Measurements from ENCODE around the gene WNT6. TPM values are rescaled to one million over a fixed set of nuclear protein-coding genes. Genes with fewer than 3 reads are reported as not detected.

Gene WNT6
- total RNA-seq, 4 donors from 2014 or later, result 2.7 to 5.1 TPM; not detected in 2

DNA sequence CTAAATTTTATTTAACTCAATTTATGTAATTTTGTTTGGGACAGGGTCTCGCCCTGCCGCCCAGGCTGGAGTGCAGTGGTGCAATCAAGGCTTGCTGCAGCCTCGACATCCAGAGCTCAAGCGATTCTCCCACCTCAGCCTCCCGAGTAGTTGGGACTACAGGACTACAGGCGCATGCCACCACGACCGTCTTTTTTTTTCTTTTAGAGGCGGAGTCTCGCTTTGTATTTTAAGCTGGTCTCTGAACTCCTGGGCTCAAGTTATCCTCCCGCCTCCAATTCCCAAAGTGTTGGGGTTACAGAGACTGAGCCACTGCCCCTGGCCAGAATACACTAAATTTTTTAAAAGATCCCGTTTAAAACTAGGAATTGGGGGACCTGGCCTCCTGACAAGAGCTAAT is 39.5 kb downstream of the WNT6 start:
- Histone ChIP-seq H3K36me3 (no peaks in the 10 kb centered on the region), H3K4me1 (peaks cover 0 to 13% of the 10 kb centered on the region in 2 donors), H3K9me3 (no peaks in the 10 kb centered on the region), H3K4me3 (replicated peaks in 1 of 3) (no peak overlapping the region), H3K27me3 (peaks cover 53% of the 10 kb centered on the region), H3K27ac (no peak overlapping the region)
- intact Hi-C loops (cut with DNase I), result no loop called here
- DNase-seq, result no peak
- WGBS, 2 donors, result 23 to 25% methylated on average over 12 of the region's 12 CpGs
- TF ChIP-seq POLR2A (IDR thresholded peaks at IDR 0.05), result no peak
- TF ChIP-seq, protein P1, sequence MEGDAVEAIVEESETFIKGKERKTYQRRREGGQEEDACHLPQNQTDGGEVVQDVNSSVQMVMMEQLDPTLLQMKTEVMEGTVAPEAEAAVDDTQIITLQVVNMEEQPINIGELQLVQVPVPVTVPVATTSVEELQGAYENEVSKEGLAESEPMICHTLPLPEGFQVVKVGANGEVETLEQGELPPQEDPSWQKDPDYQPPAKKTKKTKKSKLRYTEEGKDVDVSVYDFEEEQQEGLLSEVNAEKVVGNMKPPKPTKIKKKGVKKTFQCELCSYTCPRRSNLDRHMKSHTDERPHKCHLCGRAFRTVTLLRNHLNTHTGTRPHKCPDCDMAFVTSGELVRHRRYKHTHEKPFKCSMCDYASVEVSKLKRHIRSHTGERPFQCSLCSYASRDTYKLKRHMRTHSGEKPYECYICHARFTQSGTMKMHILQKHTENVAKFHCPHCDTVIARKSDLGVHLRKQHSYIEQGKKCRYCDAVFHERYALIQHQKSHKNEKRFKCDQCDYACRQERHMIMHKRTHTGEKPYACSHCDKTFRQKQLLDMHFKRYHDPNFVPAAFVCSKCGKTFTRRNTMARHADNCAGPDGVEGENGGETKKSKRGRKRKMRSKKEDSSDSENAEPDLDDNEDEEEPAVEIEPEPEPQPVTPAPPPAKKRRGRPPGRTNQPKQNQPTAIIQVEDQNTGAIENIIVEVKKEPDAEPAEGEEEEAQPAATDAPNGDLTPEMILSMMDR (IDR thresholded peaks at IDR 0.05), result no peak

DNA sequence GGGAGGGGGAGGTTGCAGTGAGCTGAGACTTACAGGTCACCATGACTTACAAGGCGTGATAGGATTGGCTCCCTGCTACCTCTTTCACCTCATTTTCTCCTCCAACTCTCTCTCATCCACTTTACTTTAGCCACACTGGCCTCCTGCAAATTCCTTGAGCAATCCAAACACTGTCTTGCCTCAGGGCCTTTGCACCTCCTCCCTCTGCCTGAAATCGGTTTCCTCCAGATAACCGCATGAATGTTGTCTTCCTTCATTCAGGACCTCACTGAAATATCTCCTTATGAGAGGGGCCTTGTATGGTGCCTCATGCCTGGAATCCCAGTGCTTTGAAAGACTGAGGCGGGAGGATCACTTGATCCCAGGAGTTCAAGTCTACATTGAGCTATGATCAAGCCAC is 42.8 kb downstream of the WNT6 start:
- no peak overlapping the region for H3K4me3 ChIP-seq (replicated peaks in 1 of 3)
- 88 to 89% methylated on average over 4 of the region's 4 CpGs for WGBS, 2 donors
- DNase-seq, result no peak
- H3K36me3 ChIP-seq, result no peaks in the 10 kb centered on the region
- no peak for TF ChIP-seq POLR2A (IDR thresholded peaks at IDR 0.05)
- TF ChIP-seq, protein P1 (IDR thresholded peaks at IDR 0.05), result no peak
- intact Hi-C loops (cut with DNase I), result no loop called here
- peaks cover 23% of the 10 kb centered on the region for H3K27me3 ChIP-seq
- peaks cover 0 to 8% of the 10 kb centered on the region in 2 donors for H3K4me1 ChIP-seq
- no peaks in the 10 kb centered on the region for H3K9me3 ChIP-seq
- H3K27ac ChIP-seq, result no peak overlapping the region

DNA sequence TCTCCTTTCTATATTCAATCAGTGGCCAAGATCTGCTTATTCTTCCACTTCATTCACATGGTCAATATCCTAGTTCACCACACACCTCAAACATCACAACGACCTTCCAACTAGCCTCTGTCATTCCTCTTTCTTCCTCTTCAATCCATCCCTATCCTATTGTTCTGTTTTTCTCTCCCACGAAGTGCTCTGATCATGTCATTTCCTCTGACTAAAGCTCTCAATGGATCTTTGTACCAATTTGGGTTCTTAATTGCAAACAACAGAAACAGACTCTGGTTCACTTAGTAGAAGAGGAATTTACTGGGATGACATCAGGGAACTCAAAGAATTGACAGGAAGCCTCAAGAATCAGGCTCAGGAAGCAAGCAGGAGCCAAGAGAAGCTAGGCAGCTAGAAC is 44.6 kb downstream of the WNT6 start:
- TF ChIP-seq, protein P1 (IDR thresholded peaks at IDR 0.05), result no peak
- no peak for TF ChIP-seq POLR2A (IDR thresholded peaks at IDR 0.05)
- H3K36me3 ChIP-seq, result no peaks in the 10 kb centered on the region
- no peak overlapping the region for H3K27ac ChIP-seq
- H3K4me1 ChIP-seq, result peaks cover under 1 to 2% of the 10 kb centered on the region in 2 donors
- 23 to 29% methylated on average over 2 of the region's 2 CpGs for WGBS, 2 donors
- DNase-seq, result no peak
- intact Hi-C loops (cut with DNase I), result no loop called here
- no peaks in the 10 kb centered on the region for H3K9me3 ChIP-seq
- no peak overlapping the region for H3K4me3 ChIP-seq (replicated peaks in 1 of 3)
- peaks cover 8% of the 10 kb centered on the region for H3K27me3 ChIP-seq

DNA sequence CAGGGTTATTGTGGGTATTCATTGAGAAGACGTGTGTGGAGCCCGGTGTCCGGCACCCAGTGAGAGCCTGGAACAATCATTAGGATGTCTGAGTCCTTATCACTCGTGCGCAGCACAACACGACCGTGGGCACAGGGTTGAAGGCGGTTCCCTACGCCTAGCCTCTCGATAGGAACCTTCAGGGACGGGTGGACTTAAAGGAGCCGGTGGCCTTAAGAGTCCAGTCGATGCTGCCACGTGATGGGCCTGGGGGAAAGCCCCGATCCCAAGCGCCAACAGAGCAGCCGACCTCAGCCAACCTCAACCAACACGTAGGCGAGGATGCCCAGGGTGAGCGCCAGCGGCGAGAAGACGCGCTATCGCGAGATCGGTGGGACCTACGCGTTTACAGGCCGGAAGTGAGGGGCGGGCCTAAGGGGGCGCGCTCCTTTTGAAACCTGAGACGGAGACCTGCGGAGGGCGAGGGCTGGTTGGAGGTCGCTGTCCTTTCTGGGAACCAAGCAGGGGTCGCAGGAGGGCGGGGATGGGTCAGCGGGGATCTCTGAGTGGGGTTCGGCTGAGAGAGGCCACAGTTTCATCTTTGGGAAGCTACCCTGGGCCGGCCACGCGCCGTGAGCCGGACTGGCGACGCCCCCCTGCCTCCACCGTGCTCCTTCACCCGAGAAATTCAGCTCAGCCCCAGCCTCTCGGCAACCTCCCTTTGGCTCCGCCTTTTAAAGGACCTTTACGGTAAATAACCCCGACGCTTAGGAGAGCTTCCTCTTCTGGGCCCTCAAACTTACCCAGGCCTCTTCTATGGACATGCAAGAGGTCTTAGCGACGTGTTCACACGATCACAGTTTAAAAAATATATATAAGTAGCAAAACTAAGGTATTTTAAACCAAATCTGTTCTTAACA is 49.4 kb downstream of the WNT6 start:
- H3K4me1 ChIP-seq, result peaks cover 4 to 9% of the 10 kb centered on the region in 2 donors
- H3K27me3 ChIP-seq, result no peaks in the 10 kb centered on the region
- 2 to 7% methylated on average over 25 to 53 of the region's 58 CpGs for WGBS, 2 donors
- DNase-seq, result peak; percentile 89 to 90
- no peaks in the 10 kb centered on the region for H3K9me3 ChIP-seq
- TF ChIP-seq POLR2A (IDR thresholded peaks at IDR 0.05), result no peak
- TF ChIP-seq, protein P1 (IDR thresholded peaks at IDR 0.05), result no peak
- no peak overlapping the region for H3K27ac ChIP-seq
- H3K4me3 ChIP-seq (replicated peaks in 1 of 3), result peak overlapping the region; percentile 24 to 43 (median 38)
- intact Hi-C loops (cut with DNase I), result no loop called here
- H3K36me3 ChIP-seq, result no peaks in the 10 kb centered on the region

DNA sequence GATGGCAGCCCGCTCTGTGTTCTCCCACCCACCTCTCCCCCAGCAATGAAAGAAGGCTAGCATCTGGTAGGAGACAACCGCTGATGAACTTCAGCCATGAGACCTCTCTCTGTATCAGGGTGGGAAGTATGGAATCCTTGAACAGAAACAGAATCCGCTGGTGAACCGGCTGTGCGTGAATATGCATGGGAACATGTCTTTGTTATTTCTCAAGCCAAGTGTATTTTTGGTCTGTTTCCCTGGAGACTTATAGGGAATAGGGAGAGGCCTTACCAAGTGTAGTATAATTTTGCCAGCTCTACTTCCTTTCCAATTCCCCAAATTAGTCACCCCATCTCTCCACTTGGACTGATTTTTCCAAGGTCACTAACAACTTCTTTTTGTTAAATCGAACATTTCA is 51.1 kb downstream of the WNT6 start:
- no peak for DNase-seq
- no peak for TF ChIP-seq POLR2A (IDR thresholded peaks at IDR 0.05)
- TF ChIP-seq, protein P1 (IDR thresholded peaks at IDR 0.05), result no peak
- no peaks in the 10 kb centered on the region for H3K9me3 ChIP-seq
- H3K36me3 ChIP-seq, result no peaks in the 10 kb centered on the region
- no peaks in the 10 kb centered on the region for H3K27me3 ChIP-seq
- no peak overlapping the region for H3K27ac ChIP-seq
- H3K4me3 ChIP-seq (replicated peaks in 1 of 3), result no peak overlapping the region
- peaks cover 4 to 9% of the 10 kb centered on the region in 2 donors for H3K4me1 ChIP-seq
- intact Hi-C loops (cut with DNase I), result no loop called here
- 90% methylated on average over 6 of the region's 6 CpGs for WGBS, 2 donors

Data from thyroid gland (tissue), 4 donors.